ENCODE results near the gene ELAVL3. TPM values are rescaled to one million over a fixed set of nuclear protein-coding genes. Genes with fewer than 3 reads are reported as not detected.

Gene ELAVL3
- not detected for total RNA-seq

DNA sequence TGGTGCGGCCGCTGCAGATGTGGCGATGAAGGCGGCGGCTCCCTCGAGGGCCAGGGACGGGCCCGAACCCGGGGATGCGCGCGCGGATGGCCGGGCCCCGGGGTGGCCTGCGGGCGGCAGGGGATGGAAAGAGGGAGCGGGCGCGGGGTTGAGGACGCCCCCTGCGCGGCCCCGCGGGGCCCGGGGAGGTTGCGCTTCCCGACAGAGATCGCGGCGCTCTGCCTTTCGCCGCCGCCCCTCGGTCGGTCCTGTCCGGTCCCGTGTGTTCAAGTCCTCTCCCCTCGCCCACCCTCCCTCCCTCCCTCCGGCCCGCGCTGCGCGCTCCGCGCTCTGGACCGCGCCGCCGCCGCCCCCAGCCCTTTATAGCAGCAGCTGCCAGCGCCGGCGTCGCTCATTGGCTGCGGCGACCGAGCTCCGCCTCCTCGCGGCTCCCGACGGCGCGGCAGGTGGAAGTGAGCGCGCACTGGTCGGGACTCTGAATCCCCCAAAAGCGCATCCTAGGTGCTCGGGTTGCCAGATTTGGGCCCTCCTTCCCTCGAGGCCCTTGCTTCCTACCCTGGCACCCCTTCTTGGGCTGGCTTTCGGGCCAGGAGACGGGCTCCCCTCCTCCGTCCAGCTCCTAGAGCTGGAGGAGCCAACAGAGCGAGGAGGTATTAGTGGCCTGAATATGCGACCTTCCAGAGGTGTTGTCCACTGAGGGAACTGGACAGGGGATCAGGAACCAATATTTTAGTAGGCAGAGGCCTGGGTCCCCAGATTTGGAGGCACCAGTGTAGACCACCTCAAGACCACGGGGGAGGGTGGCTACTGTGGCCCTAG lies at the start of gene ELAVL3:
TSS of gene ELAVL3 (minus strand) at position 332 of the 819 bp plus-strand sequence. CDS start 438 bp downstream, outside the sequence.
- ATAC-seq = no peak

DNA sequence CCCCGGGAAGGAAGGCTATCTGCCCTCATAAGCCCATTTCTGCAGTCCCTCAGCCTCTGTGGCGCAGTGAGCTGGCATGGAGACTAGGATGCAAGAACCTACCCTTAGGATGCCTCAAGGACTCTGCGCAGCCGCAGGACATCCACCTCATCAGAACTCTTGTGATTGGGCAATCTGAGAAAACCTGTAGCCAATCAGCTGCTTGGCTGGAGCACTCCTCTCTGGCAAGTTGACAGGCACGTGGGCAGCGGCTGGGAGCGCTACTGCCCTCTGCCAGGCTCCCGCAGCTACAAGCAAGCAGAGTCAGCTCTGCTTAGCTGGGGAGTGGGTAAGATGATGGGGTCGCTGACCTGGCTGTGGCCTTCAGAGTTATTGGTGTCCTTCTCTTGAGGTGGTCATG lies 49.6 kb upstream of the ELAVL3 start:
- ATAC-seq = peak; percentile 40

DNA sequence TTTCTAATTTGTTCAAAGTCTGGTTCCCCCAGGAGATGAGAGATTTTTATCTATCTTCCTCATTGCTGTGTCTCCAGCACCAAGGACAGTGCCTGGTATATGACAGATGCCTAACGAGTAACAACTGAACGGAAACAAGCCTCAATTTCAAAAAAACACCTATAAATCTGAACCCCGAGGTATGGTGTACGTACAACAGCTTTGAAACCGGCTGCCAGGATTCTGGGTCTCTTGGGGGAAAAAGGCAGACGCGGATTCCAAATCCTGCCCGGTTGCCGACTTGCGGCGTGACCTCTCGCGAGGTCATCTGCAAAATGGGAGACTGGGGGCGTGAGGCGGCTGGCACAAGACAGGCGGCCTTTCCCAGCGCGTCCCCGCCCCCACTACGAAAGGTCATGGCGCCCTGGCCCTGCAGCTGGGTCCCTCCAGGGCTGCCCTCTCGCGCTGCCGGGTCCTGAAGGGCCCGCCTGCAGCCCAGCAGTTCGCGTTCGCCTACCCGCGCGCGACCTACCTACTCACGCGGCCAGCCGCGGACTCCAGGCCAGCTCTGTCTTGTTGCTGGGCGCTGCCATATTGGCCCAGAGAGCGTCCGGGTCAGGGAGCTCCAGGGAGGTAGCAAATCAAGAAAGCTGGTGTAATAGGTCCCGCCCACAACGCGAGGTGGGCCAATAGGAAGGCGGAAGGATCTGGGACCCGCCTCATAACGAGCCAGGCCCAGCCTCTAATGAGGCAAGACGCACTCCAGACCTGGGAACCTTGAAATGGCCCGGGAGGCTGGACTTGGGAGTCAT lies 47.9 kb upstream of the ELAVL3 start, which contains the start of gene ECSIT:
TSS of gene ECSIT (minus strand) at position 584 of the 791 bp plus-strand sequence. CDS start 9,964 bp downstream, outside the sequence.
- ATAC-seq = peak; percentile 98

DNA sequence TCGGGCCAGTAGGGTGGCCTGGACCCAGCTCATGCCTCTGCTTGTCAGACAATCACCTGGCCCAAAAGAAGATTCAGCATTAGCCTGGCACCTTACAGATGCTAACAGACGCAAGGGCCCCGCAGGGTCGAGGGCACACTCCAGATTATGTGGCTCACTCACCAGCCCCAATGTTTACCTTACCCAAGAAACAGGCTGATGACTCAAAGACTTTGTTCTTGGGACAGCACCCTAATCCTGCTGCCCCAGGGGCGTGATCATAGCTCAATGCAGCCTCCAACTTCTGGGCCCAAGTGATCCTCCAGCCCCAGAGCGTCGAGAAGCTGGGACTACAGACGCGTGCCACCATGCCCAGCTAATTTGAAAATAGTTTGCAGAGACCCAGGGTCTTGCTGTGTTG lies 38.3 kb upstream of the ELAVL3 start:
- peak; percentile 85 for ATAC-seq

DNA sequence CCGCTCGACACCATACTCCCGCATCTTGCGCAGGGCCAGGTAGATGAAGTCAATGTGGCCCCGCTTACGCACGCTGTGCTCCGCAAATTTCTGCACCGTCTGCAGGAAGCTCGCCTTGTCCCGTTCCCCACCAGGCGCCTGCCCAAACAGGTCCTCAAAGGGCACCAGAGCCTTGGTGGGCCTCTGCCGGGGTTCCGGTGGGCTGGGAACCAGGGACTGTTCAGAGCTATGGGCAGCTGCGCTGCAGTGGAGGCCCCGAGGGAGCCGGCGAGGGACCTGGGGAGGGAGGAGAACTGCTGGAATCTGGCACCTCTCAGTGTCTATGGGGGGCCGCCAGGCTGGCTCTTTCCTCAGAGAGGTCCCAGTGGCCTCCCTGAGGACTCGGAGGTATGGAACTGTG lies 33.1 kb upstream of the ELAVL3 start:
- ATAC-seq = peak; percentile 21

DNA sequence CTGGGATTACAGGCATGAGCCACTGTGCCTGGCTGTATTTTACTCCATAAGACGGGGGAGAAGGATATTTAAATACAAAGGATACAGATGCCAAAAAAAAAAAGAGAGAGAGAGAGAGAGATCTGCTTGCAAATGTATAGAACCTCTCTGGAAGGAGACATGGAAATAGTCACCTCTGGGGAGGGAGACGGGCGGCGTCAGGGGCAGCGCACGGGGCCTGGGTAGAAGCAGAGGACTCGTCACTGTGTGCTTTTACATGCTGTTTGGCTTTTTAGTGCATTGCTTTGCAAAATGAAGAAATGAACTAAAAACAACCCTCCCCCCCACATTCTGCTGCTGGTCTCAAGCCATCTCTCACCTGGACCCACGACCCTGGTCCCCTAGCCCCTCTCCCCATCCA lies 29.6 kb upstream of the ELAVL3 start:
- no peak for ATAC-seq

DNA sequence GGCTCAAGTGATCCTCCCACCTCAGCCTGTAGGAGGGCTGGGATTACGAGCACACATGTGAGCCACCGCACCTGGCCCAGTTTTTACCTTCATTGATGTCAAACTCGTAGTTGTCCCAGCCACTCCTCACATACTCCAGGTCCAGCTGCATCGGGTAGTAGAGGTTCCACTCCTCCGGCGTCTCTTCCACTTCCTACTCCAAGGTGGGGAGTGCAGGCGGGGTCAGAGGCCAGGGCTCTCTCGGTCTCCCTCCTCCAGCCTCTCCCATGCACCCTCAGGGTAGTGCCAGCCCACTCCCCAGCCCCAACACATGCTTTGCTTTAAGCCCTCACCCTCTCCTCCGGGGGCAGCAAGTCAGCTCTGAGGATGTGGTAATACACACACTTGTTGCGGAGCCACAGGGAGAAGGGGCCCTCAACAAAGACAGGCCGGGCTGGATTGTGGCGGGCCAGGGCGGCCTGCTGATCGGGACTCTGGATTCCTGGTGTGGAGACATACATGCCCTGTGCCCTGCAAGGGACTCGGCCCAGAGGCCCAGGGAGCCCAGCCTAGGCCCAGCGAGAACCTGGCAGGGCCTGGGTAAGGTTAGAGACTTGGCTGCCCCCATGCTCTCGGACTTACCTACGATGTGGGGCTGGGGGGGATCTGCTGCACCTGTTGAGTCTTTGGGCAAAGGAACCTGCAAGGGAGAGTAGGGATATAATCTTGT lies 26.7 kb upstream of the ELAVL3 start:
- ATAC-seq = no peak

DNA sequence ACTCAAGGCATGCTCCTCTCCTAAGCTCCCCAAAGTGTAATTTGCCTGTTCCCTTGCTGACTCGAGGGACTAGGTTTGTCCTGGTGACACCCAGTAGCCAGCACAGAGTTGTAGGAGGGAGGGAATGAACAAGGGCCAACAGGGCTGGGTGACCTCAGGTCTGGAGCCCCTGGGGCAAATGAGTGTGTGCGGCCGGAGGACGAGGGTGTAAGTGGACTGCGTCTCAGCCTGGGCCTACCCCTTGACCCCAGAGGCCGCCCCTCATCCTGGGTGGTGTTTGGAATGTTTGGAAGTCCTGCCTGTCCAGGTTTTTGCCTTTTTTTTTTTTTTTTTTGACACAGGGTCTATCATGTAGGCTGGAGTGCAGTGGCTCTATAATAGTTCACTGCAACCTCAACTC lies 26.1 kb upstream of the ELAVL3 start:
- ATAC-seq = no peak

DNA sequence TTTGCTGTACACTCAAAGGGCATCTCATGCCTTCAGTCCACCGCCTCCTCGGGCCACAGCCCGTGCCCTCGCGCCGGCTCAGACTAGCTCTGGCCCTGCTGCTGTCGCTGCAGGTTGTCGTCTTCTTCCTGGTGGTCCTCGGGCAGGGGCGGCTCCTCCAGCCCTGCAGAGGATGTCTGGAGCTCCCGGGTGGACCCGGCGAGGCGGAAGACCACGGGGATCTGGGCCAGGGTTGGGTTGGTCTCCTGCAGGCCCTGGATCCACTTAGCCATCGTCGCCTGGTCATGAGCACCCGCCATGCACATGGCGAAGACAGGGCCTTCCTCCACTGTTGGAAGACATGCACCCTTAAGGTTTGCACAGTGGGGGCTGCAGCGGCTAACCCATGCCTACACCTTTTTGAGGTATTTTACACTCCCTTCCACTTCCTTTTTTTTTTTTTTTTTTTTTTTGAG lies 25.3 kb upstream of the ELAVL3 start:
- ATAC-seq = peak; percentile 30

DNA sequence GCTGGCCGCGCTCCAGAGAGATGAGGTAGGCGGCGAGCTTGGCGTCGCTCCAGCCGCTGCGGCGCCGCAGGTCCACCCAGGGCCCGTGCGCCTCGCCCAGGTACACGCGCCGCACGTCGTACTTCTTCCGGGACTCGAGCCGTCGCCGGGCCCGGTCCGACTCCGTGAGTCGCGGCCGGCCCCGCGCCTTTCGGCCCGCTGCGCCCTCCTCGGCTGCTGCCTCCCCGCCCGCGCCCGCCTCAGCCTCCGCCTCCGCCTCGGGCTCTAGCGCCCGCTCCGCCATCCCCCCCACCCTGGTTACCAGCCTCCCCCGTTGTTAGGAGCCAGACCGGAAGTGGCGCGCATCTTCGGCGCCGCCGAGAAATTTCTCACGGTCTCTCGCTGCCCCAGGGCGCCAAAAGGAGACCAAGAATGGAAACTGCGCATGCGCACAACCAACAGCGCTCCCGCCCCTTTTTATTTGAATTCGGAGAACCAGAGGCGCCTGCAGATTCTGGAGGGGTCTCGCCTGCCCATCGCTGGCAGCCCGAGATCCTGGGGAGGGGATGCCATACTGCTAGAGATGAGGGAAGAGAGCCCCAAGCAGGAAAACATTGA lies 24.8 kb upstream of the ELAVL3 start, which contains the start of gene ZNF653:
TSS of gene ZNF653 (minus strand) at position 336 of the 597 bp plus-strand sequence. CDS start at position 283, 53 bp downstream.
- ATAC-seq = peak; percentile 83

DNA sequence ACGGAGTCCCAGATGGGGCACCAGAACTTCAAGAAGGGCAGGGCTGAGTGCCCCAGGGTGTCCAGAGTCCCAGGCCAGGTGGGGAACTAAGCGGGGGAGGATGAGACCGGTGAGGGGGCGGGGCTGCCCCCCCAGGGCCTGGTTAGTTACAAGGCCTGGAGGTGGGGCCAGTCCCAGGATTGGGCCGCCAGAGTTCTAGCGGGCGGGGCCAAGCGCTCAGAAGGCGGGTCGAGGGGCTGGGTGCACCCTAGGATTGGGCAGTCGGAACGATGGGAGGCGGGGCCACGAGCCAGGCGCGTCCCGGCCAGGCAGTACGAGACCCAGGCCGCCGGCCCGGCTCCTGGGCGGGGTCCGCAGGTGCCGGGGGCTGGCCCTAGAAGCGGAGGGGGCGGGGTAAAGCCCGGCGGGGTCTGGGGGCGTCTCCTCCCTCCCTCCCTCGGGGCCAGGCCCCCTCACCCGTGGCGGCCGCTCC lies 24.2 kb upstream of the ELAVL3 start:
- peak; percentile 94 for ATAC-seq

DNA sequence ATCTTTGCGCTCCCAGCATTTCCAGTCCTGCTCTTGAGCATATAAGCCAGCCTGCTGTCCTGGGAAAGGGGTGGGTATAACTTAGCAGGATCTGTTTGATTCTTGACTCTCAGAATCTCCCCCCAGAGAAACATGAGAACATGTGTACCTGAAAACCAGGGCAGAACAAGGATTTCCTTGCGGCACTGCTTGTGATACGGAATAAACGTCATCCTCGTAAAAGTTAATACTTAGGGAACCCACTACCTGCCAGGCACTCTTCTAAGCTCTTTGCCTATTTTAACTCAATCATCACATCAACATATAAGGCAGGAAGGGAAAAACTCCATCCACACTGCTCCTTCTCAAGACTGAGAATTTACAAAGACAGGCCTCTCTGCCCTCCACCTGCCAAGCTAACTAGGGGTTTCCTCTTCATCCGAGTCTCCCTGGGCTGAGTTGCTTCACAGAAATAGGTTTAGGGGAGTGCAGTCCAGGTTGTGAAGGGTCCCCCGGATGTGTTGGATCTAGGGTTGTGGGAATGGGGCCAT lies 23.7 kb upstream of the ELAVL3 start:
- ATAC-seq = no peak

DNA sequence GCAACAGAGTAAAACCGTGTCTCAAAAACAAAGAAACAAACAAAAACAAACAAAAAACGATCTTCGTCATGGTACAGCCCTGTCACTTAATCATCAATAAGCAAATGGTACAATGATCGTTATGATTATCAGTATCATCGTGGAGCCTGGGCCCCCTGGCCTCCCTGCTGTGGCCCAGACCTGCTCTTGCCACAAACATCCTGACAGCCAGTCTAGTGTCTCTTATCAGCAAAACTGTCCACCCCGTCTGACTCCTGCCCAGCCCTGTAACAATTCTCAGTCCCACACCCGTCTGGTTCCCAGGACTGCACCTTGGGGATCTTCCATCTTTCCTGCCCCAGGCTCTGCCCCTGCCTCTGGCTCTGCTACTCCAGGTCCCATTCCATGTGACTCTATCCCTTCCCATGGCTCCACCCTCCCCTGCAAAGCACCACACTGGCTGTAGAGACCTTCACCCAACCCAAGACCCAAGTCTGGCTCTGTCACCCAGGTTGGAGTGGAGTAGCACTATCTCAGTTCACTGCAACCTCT lies 19.1 kb upstream of the ELAVL3 start:
- no peak for ATAC-seq

DNA sequence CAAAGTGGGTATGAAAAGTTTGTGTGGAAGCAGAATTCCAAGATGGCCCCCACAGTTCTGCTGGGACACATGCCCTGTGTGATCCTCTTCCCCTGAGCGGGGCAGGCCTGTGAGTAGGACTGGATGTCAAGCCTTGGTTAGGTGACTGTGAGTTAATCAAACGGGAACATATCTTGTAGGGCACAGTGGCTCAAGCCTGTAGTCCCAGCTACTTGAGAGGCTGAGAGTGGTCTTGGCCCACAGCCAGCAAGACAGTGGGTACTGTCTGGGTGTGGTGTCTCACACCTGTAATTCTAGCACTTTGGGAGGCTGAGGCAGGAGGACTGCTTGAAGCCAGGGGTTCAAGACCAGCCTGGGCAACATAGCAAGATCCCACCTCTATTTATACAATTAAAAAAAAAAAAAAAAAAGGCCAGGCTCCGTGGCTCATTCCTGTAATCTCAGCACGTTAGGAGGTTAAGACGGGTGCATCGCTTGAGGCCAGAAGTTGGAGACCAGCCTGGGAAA lies 18.4 kb upstream of the ELAVL3 start:
- no peak for ATAC-seq

DNA sequence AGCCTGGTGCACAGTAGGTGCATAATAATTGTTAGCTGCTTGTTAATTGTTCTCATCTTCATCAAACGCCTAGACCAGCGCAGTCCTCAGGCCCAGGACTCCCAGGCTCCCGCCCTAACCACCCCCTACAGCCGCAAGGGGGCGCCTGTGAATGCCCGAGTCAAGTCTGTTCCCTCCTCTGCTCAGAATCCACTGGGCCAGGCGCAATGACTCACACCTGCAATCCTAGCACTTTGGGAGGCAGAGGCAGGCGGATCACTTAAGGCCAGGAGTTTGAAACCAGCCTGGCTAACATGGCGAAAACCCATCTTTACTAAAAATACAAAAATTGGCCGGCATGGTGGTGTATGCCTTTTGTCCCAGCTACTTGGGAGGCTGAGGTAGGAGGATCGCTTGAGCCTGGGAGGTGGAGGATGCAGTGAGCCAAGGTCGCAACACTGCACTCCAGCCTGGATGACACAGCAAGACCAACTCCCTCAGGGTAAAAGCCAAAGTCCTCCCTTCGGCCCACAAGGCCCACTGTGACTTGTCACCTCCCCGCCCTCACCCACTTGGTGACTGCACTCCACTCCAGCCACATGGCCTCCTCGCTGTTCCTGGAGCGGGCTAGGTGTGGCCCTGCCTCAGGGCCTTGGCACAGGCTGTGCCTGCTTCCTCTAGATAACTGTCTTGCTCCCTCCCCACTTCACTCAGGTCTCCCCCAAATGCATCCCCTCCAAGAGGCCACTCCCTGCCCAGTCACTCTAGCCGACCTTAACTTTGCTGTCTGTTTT lies 15.7 kb upstream of the ELAVL3 start:
- ATAC-seq = peak; percentile 67

DNA sequence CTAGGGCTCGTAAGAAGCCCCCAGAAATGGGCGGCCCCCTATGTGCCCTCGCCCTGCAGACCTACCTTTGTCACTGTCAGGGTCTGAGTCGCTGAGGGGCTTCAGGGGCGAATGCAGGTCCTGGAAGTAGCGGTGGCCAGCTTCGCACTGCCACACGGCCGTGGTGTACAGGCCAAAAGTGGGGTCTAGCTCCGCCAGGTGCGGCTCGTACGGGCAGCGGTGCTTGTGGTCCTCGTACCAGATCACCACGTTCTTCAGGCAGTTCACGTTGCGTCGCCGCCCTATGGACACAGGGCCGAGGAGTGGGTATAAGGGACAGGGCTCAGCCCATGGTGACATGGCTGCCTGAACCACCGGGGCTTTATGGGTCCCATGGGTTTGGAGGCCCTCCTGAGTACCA lies 15.0 kb upstream of the ELAVL3 start:
- peak; percentile 4 for ATAC-seq

DNA sequence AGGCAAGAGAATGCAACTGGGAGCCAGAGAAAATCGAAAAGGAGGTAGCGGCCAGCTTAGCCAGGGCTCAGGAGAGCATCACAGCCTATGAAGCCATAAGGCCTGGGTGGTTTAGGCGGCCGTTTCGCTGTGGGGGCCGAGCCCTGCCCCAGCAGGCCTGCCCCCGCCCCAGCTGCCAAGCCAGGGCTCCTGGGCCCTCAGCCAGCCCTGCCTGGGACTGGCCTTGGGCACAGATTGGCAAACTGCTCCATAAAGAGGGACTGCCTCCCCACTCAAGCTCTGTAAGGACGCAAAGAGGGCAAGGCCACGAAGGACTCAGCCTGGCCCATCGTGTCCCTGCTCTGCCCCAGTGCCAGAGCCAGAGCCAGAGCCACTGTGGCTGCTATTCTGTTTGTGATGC lies 14.6 kb upstream of the ELAVL3 start:
- ATAC-seq = no peak

DNA sequence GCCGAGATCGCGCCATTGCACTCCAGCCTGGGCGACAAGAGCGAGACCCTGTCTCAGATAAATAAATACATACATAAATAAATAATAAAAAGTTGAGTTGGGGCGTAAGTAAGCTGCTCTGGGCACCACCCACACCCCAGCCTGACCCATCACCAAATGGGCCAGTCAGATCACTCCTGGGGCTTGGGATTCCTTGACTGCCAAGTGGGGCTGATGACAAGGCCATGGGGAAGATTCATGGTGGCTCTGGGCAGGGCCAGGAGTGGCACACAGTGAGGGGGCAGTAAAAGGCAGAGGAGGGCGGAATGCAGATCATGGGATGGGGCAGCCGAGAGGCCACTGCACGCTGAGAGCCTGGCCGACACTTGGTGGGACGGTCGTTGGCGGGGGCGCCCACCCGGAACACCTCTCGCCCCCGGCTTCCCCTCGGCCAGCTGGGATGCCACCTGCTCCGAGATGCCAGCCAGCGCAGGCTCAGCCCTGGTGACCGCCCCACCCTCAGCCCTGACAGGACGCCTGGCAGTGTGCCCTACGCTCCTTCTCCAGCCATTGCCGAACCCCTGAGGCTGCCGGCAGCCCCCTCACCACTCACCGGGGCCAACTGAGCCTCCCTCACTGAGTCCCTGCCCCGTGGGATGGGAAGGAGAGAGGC lies 13.9 kb upstream of the ELAVL3 start:
- ATAC-seq = no peak

DNA sequence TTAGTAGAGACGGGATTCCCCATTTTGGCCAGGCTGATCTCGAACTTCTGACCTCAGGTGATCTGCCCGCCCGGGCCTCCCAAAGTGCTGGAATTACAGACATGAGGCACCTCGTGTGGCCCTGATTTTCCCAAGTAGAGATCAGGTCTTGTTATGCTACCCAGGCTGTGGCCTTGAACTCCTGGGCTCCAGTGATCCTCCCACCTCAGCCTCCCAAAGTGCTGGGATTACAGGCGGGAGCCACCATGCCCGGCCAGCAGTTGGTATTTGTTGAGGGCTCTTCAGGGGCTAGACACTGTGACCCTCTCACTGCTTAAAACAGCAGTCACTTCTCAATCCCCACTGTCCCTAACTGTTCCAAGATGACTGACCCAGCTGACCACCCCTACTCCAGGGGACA lies 8.5 kb upstream of the ELAVL3 start:
- ATAC-seq = no peak
